Esophagus squamous epithelium (tissue), 5 donors: Measurements from ENCODE around the gene ZCCHC24. TPM values are rescaled to one million over a fixed set of nuclear protein-coding genes. Genes with fewer than 3 reads are reported as not detected.

ENCODE experiments used
- DNase-seq: peaks from one replicate; lab custom pipeline; 2025; lab: John Stamatoyannopoulos, UW
- H3K27ac ChIP-seq, 4 donors: fragments of 200-600 bp; sonication (generic); one replicate each; pipeline ENCODE4 v1.5.1; 2016 to 2019; ENCODE audit warnings: mild to moderate bottlenecking in 1 of 4
- H3K27me3 ChIP-seq, 4 donors: fragments of 200-600 bp; sonication (generic); 1 replicate in 3 of 4; 2 replicates in 1 of 4; pipeline versions ENCODE4 v1.5.1 to v1.6.0; 2017 to 2021; ENCODE audit warnings: antibody characterized with exemption in 1 of 4
- H3K36me3 ChIP-seq, 3 donors: fragments of 200-600 bp; sonication (generic); one replicate each; pipeline ENCODE4 v1.5.1; 2016 to 2019
- H3K4me1 ChIP-seq, 3 donors: fragments of 200-600 bp; sonication (generic); one replicate each; pipeline ENCODE4 v1.5.1; 2017 to 2019
- H3K4me3 ChIP-seq, 4 donors: fragments of 200-600 bp; sonication (generic); 1 replicate in 3 of 4; 2 replicates in 1 of 4; pipeline ENCODE4 v1.5.1; 2016 to 2019; ENCODE audit warnings: mild to moderate bottlenecking in 2 of 4, moderate library complexity in 1 of 4
- H3K9me3 ChIP-seq, 3 donors: fragments of 200-600 bp; sonication (generic); one replicate each; pipeline ENCODE4 v1.5.1; 2016 to 2019
- CTCF ChIP-seq, 6 experiments: fragments of 450-650 bp in 4 of 6; fragments of 200-600 bp in 2 of 6; sonication (generic) in 2 of 6; IDR thresholded peaks; one replicate each; pipeline ENCODE4 v1.5.1; 2016 to 2019; ENCODE audit warnings: antibody characterized with exemption in 6 of 6, mild to moderate bottlenecking in 4 of 6, moderate library complexity in 4 of 6
- POLR2A ChIP-seq, 4 donors: fragments of 450-650 bp; IDR thresholded peaks; one replicate each; pipeline ENCODE4 v1.6.1; 2017; ENCODE audit warnings: antibody characterized with exemption in 4 of 4, mild to moderate bottlenecking in 4 of 4, moderate library complexity in 3 of 4
- WGBS, 2 donors: methylation state at CpG; one replicate each; pipeline ENCODE4 v1.1.5; 2018; 5-methylcytosine and 5-hydroxymethylcytosine counted together
- intact Hi-C: fragments of 100-400 bp; cut with DNase I; formaldehyde crosslinking; loops from one replicate; pipeline ENCODE4 v1.15.0; 2022
- total RNA-seq, 4 donors: library from RNA; depleted of rRNA; stranded (reverse); fragments of >200 nt; gene quantifications; one replicate each; pipeline ENCODE4 v1.1.0, GENCODE V29; 2016
- donor health status: DM: yes; HTN: yes; CAD: no.

ZCCHC24 gene
- total RNA-seq, 4 donors from 2014 or later = 2.2 to 26.1 (median 6.4) TPM

- Histone ChIP-seq H3K27me3 (no peaks in the 10 kb centered on the region), H3K4me1 (peaks cover 14 to 62% (median 38%) of the 10 kb centered on the region in 3 donors), H3K36me3 (peaks cover 0 to 12% (median 0%) of the 10 kb centered on the region in 3 donors), H3K9me3 (no peaks in the 10 kb centered on the region), H3K4me3 (no peak overlapping the region), H3K27ac (peak overlapping the region in 3 of 4 donors; percentile 18 to 83 (median 50))
- WGBS, 2 donors = 49 to 79% methylated on average over 7 to 9 of the region's 11 CpGs
- intact Hi-C loops = no loop called here
- TF ChIP-seq POLR2A (IDR thresholded peaks at IDR 0.05) = no peak
- no peak for TF ChIP-seq CTCF (IDR thresholded peaks at IDR 0.05)
- no peak for DNase-seq
These were observed 21.0 kb downstream of the ZCCHC24 start for GRCh38 chr10:79424221-79425073.

GRCh38 chr10:79422178-79422892 lies 23.1 kb downstream of the ZCCHC24 start:
- Histone ChIP-seq H3K4me1 (peaks cover 14 to 83% (median 55%) of the 10 kb centered on the region in 3 donors), H3K4me3 (no peak overlapping the region), H3K36me3 (peaks cover 0 to 11% (median 0%) of the 10 kb centered on the region in 3 donors), H3K27ac (peak overlapping the region; percentile 27 to 91 (median 66)), H3K9me3 (no peaks in the 10 kb centered on the region), H3K27me3 (no peaks in the 10 kb centered on the region)
- WGBS, 2 donors = 45 to 49% methylated on average over 8 of the region's 9 CpGs
- DNase-seq = no peak
- intact Hi-C loops = no loop called here
- TF ChIP-seq POLR2A (IDR thresholded peaks at IDR 0.05) (no peak), CTCF (IDR thresholded peaks at IDR 0.05) (no peak)

- Histone ChIP-seq H3K4me3 (no peak overlapping the region), H3K36me3 (peaks cover 0 to 11% (median 0%) of the 10 kb centered on the region in 3 donors), H3K4me1 (peaks cover 14 to 95% (median 64%) of the 10 kb centered on the region in 3 donors), H3K27ac (peak overlapping the region in 3 of 4 donors; percentile 49 to 83 (median 62)), H3K27me3 (no peaks in the 10 kb centered on the region), H3K9me3 (no peaks in the 10 kb centered on the region)
- TF ChIP-seq CTCF (IDR thresholded peaks at IDR 0.05) (no peak), POLR2A (IDR thresholded peaks at IDR 0.05) (no peak)
- DNase-seq = no peak
- intact Hi-C loops = no loop called here
- WGBS, 2 donors = 70 to 76% methylated on average over 3 to 12 of the region's 12 CpGs
These were observed 24.3 kb downstream of the ZCCHC24 start for GRCh38 chr10:79420974-79421688.

DNA sequence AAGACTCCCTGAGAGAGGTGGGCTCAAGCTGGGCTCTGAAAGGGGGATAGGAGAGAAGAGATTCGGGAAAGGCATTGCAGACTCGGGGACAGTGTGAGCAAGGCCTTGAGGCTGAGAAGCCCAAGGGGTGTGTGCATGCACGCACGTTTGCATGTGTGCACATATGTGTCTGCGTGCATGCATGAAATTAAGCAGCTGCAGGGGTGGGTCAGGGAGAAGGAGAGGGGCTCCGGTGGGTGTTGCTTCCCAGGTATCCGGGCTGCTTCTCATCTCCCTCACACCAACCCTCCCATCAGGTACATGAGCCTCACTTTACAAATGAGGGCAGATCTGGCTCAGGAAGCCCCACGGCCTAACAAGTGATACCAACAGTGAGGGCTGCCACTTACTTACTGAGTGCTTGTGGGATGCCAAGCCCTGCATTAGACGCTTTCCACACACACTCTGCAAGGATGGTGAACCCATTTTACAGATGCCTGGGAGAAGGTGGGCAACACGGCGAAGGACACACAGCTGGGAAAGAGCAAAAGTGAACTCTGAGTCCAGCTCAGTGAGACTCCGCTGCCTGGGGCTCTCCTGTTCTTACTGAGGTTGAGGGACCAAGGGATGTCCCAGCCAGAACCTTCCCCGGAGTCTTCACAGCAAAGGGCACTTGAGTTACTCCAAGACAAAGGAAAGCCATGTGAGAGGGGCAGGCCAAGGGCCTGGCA lies 26.4 kb downstream of the ZCCHC24 start:
- H3K36me3 ChIP-seq = no peaks in the 10 kb centered on the region
- no peak for DNase-seq
- peaks cover 20 to 81% (median 64%) of the 10 kb centered on the region in 3 donors for H3K4me1 ChIP-seq
- no peaks in the 10 kb centered on the region for H3K9me3 ChIP-seq
- peak overlapping the region in 2 of 4 donors; percentile 63 to 83 for H3K27ac ChIP-seq
- no peak overlapping the region for H3K4me3 ChIP-seq
- TF ChIP-seq CTCF (IDR thresholded peaks at IDR 0.05) (no peak), POLR2A (IDR thresholded peaks at IDR 0.05) (no peak)
- H3K27me3 ChIP-seq = no peaks in the 10 kb centered on the region
- intact Hi-C loops = no loop called here
- WGBS, 2 donors = 89% methylated on average over 8 to 9 of the region's 13 CpGs
